Measurements from ENCODE around the gene MAGEA6. TPM values are rescaled to one million over a fixed set of nuclear protein-coding genes. Genes with fewer than 3 reads are reported as not detected.
"Not testable (repeated sequence)": the region's sequence is repeated elsewhere in the genome, so short reads cannot be mapped to it uniquely, and the experiment has no call there.

Gene MAGEA6, protein sequence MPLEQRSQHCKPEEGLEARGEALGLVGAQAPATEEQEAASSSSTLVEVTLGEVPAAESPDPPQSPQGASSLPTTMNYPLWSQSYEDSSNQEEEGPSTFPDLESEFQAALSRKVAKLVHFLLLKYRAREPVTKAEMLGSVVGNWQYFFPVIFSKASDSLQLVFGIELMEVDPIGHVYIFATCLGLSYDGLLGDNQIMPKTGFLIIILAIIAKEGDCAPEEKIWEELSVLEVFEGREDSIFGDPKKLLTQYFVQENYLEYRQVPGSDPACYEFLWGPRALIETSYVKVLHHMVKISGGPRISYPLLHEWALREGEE
- not detected for total RNA-seq

DNA sequence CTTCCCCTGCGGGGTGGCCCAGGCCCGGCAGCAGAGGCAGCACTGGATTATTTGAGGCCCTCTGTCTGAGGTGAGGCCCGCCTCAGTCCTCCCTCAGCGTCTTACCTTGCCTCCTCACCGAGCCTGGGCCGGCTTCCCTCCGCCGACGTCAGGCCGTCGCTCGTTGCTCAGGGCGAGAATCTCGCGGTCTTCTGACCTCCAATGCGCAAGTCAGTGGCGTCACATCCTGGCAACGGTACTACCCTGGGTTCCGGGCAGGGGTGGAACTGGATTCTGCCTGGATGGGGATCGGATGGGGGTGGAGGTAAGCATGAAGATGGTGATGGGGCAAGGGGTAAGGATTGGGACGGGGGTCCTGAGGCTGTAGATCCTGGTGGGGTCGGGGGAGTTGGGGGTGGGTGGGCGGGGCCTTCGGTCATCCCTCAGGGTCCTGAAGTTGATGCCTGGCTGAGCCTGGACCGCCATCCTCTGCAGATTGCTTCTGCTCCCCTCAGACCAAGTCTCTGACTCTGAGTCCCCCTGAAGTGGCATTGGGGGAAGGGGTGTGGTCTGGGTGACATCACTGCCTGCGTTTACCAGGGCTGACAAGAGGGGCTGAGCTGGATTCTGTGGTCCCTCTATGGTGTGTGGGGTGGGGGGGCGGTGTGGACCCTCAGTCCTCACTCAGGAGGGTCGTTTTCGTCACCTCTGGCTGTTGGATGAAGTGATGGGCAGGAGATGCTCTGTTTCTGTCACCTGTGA lies at the start of gene MAGEA6:
TSS of gene MAGEA6 (minus strand) at position 141 of the 741 bp plus-strand sequence. CDS start 2,039 bp downstream, outside the sequence.
- H3K9me3 Mint-ChIP-seq; H3K36me3 Mint-ChIP-seq; H3K27ac Mint-ChIP-seq; ATAC-seq; DNase-seq (ENCODE audit: low spot score in 2 of 2): not testable (repeated sequence)

DNA sequence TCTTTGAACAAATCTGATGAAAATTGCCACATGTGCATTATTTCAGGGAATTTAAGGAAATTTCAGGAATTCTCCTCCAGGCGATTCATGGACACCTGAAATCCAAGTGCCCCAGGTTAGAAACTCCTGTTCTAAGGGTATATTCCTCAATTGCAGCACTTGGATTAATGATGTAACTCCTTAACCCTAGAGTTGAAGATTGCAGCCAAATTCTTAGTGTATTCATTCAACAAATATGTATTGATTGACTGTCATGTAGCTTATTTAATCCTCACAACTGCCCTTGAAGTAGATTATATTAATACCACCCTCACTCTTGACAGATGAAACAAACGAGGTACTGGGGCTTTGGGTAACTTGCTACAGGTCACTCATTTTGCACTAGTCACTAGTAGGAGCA lies 49.8 kb upstream of the MAGEA6 start:
- ATAC-seq, result no peak
- Mint-ChIP-seq H3K9me3 (no peaks in the 10 kb centered on the region), H3K27ac (no peak overlapping the region), H3K36me3 (no peaks in the 10 kb centered on the region)
- DNase-seq (ENCODE audit: low spot score in 2 of 2), result no peak

DNA sequence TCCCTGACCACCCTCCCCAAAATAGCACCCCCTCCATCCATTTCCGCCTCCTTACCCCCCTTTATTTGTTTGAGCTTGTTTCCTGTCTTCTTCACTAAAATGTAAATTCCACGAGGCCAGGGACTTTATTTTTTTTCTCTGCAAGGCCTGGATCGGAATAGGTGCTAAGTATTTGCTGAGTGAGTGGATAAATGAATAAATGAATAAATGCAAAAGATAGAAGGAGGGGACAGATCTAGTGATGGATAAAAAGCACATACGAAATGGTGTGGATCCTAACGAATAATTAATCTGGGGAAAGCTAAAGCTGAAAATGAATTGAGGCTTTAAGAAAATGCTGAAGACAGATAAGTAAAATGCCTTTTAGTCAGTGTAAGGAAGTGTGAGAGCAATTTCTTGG lies 48.9 kb upstream of the MAGEA6 start:
- H3K36me3 Mint-ChIP-seq, result no peaks in the 10 kb centered on the region
- DNase-seq (ENCODE audit: low spot score in 2 of 2) (no peak), ATAC-seq (no peak)
- H3K9me3 Mint-ChIP-seq, result no peaks in the 10 kb centered on the region
- no peak overlapping the region for H3K27ac Mint-ChIP-seq

DNA sequence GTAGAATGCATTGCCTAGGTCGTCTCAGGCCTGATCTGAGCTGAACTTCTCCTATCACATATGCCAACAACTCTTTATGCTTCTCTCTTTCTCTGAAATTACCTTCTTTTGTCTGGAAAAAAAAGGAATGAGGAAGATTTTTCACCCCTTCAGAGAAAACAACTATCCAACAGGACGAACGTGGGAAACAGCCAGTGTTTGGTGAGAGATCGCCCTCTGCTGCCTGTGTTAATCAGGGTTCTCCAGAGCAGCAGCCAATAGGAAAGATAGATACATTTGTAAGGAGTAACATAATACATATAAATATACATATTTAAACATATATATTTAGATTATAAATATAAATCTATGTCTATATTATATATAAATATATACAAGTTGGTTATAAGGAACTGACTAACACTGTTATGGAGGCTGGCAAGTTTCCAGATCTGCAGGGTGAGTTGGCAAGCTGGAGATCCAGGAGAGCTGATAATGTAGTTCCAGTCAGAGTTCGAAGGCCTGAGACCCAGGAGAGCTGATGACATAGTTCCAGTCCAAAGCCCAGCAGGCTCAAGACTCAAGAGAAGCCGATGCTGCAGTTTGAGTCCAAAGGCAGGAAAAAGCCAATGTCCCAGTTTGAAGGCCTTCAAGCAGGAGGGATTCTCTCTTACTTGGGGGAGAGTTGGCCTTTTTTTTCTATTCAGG lies 47.7 kb upstream of the MAGEA6 start:
- Mint-ChIP-seq H3K27ac (no peak overlapping the region), H3K36me3 (no peaks in the 10 kb centered on the region), H3K9me3 (no peaks in the 10 kb centered on the region)
- ATAC-seq (no peak), DNase-seq (ENCODE audit: low spot score in 2 of 2) (no peak)

DNA sequence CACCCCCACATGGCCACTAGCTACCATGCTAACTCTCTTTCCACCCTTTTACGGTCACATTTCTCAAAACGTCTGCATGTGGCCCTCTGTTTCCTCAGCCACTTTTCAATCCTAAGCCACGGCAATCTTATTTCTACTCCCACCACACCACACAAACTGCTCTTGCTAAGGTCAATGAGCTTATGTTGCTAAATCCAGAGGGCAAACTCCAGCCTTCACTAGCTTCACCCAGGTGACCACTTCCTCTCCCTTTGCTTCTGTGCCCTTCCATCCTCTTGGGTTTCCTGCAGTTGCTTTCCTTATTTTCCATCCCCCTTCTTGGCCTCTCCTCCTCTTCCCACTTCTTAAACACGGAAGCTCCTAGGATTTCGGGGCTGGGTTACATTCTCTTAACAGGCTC lies 44.6 kb upstream of the MAGEA6 start:
- H3K9me3 Mint-ChIP-seq, result no peaks in the 10 kb centered on the region
- H3K36me3 Mint-ChIP-seq, result no peaks in the 10 kb centered on the region
- no peak for ATAC-seq
- H3K27ac Mint-ChIP-seq, result peak overlapping the region in 1 of 2 donors; percentile 17
- no peak for DNase-seq (ENCODE audit: low spot score in 2 of 2)

DNA sequence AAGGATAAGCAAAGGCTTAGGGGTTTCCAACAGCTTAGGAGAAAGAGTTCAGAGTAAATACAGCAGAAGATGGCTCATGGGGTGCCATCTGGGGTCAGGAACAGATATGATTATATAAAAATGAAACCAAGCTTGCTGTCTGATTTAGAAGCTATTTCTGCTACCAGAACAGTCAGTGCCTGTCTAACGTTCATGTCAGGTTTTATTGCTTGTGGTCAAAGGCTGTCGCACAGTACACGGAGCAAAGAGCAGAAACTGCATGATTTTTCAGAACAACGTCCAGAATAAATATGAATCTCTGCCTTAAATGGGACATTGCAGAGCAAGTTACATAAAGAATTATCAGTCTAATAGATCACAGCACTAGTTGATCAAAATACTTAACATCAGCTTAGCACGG lies 43.7 kb upstream of the MAGEA6 start:
- DNase-seq (ENCODE audit: low spot score in 2 of 2) (no peak), ATAC-seq (no peak)
- no peaks in the 10 kb centered on the region for H3K9me3 Mint-ChIP-seq
- no peaks in the 10 kb centered on the region for H3K36me3 Mint-ChIP-seq
- no peak overlapping the region for H3K27ac Mint-ChIP-seq

DNA sequence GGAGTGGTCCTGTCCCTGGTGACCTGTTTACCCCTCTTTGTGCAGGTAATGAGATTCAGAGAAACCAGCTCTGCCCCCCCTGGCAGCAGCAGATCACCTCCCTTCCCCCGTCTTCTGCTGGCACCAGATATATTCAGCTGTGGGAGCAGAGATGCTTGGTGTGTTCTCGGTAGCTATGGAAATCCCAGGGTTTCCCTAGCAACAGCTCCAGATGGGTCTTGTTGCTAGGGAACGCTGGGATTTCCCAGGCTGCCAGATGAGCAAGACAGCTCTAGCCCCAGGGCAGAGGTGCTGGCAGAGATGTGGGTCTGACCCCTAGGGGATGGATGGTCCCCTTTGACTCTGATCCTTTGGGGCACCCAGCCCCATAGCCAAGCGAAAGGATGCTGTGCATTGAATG lies 40.9 kb upstream of the MAGEA6 start:
- ATAC-seq (no peak), DNase-seq (ENCODE audit: low spot score in 2 of 2) (no peak)
- Mint-ChIP-seq H3K36me3 (no peaks in the 10 kb centered on the region), H3K27ac (no peak overlapping the region), H3K9me3 (no peaks in the 10 kb centered on the region)

DNA sequence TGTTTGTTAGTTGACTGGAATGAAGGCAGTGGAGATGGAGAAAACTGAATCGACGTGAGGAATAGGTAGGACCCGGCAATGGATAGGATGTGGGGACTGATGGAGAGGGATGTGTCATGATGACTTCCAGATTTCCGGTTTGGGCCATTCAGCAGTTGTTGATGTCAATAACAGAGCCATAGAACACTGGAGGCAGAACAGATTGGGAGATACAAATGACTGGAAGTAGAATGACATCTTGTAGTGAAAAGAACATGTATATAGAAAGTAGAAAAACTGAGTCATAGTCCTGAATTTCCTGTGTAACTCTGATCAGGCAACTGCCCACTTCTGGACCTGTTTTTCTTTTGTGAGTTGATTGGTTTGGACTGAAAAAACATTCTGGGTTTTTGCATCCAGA lies 36.5 kb upstream of the MAGEA6 start:
- H3K9me3 Mint-ChIP-seq, result no peaks in the 10 kb centered on the region
- peak overlapping the region in 1 of 2 donors; percentile 1 for H3K27ac Mint-ChIP-seq

DNA sequence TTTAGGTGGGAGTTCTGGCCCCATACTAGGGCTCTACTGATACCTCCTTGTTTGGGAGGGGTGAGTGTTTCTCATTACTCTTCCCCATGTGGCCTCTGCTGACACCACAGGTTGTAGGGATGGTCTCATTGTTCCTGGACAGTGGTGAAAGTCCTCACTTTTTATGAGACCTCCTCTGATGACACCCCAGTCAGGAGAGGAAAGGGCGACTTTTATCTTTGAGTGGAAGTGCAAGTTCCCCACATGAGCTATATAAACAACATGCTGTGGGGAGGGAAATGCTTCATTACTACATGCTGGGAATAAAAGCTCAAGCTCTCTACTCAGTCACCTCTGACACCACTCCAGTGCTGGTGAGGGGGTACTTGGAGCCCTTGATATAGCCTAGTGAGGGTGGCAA lies 29.5 kb upstream of the MAGEA6 start:
- H3K27ac Mint-ChIP-seq, result no peak overlapping the region
- no peak for DNase-seq (ENCODE audit: low spot score in 2 of 2)
- no peak for ATAC-seq
- H3K36me3 Mint-ChIP-seq, result no peaks in the 10 kb centered on the region
- no peaks in the 10 kb centered on the region for H3K9me3 Mint-ChIP-seq

More for the DNA sequence above, 36.5 kb upstream of the MAGEA6 start:
- ATAC-seq (peak; percentile 34 to 89), DNase-seq (ENCODE audit: low spot score in 2 of 2) (no peak)
- no peaks in the 10 kb centered on the region for H3K36me3 Mint-ChIP-seq

DNA sequence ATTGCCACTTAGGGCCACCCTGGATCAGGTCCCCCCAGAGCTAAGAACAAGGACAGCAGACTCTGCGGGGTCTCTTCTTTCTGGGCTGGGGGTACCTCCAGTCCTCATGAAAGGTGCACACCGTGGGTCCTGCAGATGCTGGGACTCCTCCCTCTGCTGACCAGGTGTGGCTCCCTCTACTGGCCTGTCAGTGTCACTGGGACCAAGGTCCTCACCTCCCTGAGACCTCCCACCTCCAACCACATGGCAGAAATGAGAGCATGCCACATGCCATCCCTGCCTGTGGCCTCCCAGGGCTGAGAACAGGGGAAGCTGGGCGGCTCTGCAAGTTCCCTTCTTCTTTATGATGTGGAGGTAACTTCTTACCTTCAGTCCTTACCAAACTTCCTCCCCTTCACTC lies 17.6 kb upstream of the MAGEA6 start:
- not testable (repeated sequence) for DNase-seq (ENCODE audit: low spot score in 2 of 2); H3K9me3 Mint-ChIP-seq; H3K36me3 Mint-ChIP-seq; H3K27ac Mint-ChIP-seq
- peak in 1 of 2 donors; percentile 74 for ATAC-seq

DNA sequence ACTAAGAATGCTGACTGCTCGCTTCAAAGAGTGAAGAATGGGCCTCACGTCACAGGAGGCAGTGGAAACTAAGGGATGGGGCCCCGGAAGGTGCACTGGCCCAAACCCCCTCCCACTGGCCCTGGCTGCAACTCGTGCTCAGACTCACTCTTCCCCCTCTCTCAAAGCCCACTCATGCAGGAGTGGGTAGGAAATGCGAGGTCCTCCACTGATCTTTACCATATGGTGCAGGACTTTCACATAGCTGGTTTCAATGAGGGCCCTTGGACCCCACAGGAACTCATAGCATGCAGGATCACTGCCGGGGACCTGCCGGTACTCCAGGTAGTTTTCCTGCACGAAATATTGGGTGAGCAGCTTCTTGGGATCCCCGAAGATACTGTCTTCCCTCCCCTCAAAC lies 2.9 kb downstream of the MAGEA6 start:
- not testable (repeated sequence) for H3K36me3 Mint-ChIP-seq; H3K9me3 Mint-ChIP-seq; H3K27ac Mint-ChIP-seq; ATAC-seq; DNase-seq (ENCODE audit: low spot score in 2 of 2)

DNA sequence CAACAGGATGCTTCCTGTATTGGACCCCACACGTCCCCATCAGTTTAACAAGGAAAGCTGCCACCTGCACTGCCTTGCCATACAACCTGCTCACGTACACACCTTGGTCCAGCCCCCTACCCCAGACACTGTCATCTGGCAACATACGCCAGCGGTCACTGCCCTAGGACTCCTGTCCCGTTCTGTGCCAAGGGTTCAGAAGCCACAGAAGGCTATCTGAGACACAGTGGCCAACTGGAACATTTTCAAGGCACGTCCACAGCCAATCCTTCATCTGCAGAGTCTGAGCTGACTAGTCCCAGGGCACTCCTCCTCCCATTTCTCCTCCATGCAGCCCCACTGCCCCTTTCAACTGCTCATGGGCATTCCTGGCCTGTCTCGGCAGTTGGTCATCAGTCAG lies 7.9 kb downstream of the MAGEA6 start:
- H3K27ac Mint-ChIP-seq; ATAC-seq; DNase-seq (ENCODE audit: low spot score in 2 of 2); H3K9me3 Mint-ChIP-seq; H3K36me3 Mint-ChIP-seq: not testable (repeated sequence)

DNA sequence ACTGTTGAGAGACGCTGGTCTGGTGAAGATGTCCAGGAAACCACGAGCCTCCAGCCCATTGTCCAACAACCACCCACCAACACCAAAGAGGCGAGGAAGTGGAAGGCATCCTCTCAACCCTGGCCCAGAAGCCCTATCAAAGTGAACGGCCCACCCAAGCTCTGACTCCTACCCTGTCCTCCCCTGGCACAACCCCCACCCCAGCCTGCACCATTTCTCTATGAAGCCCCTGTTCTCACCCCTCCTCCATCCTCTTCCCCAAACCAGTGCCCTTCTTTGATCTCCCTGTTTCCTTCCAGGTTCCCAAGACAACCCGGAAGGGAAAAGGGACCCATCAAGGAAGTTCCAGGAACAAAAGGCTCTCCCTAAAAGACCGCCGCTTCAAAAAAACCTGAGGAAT lies 9.9 kb downstream of the MAGEA6 start:
- not testable (repeated sequence) for H3K9me3 Mint-ChIP-seq; H3K27ac Mint-ChIP-seq; DNase-seq (ENCODE audit: low spot score in 2 of 2); H3K36me3 Mint-ChIP-seq; ATAC-seq

DNA sequence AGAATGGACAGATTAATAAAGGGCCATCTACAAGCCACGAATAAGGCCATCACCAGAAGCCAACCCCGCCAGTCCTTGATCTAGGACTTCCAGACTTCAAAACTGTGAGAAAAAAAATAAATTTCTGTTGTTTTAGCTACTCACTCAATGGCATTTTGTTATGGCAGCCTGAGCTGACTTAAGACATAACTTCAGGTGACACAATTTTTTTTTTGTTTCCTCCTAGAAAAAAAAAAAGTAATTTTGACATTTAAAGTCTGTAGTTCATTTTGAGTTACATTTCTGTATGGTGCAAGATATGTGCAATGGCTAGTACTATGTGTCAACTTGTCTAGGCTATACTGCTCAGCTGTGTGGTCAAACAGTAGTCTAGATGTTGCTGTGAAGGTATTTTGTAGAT lies 10.6 kb downstream of the MAGEA6 start, which contains the start of gene CSAG3:
TSS of gene CSAG3 (plus strand) at position 301 of the 400 bp plus-strand sequence.
- not testable (repeated sequence) for H3K9me3 Mint-ChIP-seq; H3K27ac Mint-ChIP-seq; DNase-seq (ENCODE audit: low spot score in 2 of 2); ATAC-seq; H3K36me3 Mint-ChIP-seq

DNA sequence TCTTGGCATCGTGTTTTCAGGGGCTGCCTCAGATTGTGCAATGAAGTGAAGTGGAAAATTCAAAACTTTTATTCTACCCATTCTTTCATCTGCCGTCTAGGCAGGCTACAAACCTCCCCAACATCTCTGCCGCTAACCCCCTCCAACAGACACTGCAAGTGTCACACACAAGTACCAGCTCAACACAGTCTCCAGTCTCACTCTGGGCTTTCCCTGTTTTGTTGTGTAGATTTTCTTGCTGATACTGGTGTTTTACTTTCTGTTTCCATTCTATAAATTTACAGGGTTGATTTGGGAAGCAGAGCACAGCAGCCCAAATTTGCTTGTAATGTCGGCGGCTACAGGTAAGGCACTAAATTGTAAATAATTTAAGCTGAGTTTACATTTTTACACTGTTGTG lies 14.6 kb downstream of the MAGEA6 start:
- not testable (repeated sequence) for DNase-seq (ENCODE audit: low spot score in 2 of 2); H3K36me3 Mint-ChIP-seq; H3K9me3 Mint-ChIP-seq; H3K27ac Mint-ChIP-seq; ATAC-seq

DNA sequence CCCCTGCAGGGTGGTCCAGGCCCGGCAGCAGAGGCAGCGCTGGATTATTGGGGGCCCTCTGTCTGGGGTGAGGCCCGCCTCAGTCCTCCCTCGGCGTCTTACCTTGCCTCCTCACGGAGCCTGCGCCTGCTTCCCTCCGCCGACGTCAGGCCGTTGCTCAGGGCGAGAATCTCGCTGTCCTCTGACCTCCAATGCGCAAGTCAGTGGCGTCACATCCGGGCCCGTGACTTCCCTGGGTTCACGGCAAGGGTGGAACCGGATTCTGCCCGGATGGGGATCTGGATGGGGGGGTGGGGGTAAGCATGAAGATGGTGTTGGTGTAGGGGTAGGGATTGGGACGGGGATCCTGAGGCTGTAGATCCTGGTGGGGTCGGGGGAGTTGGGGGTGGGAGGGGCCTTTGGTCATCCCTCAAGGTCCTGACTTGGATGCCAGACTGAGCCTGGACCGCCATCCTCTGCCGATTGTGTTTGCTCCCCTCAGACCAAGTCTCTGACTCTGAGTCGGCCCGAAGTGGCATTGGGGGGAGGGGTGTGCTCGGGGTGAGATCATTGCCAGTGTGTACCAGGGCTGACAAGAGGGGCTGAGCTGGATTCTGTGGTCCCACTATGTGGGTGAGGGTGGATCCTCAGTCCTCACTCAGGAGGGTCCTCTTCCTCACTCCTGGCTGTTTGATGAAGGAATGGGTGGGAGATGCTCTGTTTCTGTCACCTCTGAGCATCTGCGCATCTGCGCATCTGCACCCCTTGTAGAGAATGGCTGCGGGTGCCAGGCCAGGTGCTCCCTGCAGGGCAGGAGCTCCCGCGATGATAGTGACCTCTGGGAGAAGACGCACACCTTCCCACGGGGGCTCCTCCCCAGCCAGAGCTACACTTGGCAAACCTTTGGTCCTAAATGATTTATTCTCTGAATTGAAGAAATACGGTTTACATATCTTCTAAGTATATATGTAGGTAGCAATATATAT lies 15.5 kb downstream of the MAGEA6 start, which contains the start of gene MAGEA2:
TSS of gene MAGEA2 (minus strand) at position 157 of the 965 bp plus-strand sequence. CDS start 2,479 bp downstream, outside the sequence.
- DNase-seq (ENCODE audit: low spot score in 2 of 2); H3K9me3 Mint-ChIP-seq; H3K36me3 Mint-ChIP-seq; ATAC-seq; H3K27ac Mint-ChIP-seq: not testable (repeated sequence)

All from activated naive CD4-positive, alpha-beta T cell treated with anti-CD3 and anti-CD28 coated beads, Interleukin-2, amount 50 U/mL, for 72 hours (primary cell).